ENCODE data around the gene SNRPD3.

Gene SNRPD3

DNA sequence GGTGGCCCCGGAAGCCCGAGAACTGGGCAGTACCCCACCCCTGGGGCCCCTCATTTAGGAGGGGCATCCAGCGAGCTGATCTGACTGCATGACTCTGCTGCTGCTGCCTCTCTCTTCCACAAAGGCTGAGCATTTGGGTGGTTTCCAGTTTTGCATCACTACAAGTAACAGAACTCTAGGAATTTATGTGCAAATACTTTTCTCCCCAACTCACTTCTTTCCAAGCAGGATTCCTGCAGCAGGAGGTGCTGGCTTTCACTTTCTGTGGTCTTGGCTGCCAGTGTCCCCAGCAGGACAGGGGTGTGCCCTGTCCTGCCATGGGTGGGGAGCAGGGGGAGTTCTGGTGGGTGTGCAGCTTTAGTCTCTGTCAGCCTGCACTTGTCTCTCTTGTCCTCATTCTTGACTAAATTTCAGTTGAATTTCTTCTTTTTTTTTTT, 39.5 kb upstream of the SNRPD3 start:
- Histone ChIP-seq H2BK120ac (ENCODE audit: insufficient read depth, low read length, poor library complexity) (no peak overlapping the region), H3K9me3 (ENCODE audit: insufficient read depth, low read depth, low read length) (no peaks in the 10 kb centered on the region), H3K4me3 (ENCODE audit: low read depth, low read length) (no peak overlapping the region), H3K27me3 (ENCODE audit: insufficient read depth, low read length) (no peaks in the 10 kb centered on the region), H3K79me2 (ENCODE audit: control insufficient read depth, insufficient read depth, low read length, poor library complexity) (no peaks in the 10 kb centered on the region), H3K18ac (ENCODE audit: low read length) (no peak overlapping the region), H2AK5ac (ENCODE audit: low read length) (no peak overlapping the region), H3K4me1 (ENCODE audit: control insufficient read depth in 1 of 2, insufficient read depth in 2 of 2, low read length in 2 of 2) (no peaks in the 10 kb centered on the region), H4K12ac (ENCODE audit: low read depth, low read length) (no peak overlapping the region), H4K8ac (ENCODE audit: low read depth, low read length) (no peak overlapping the region), H3K4me2 (ENCODE audit: low read length) (no peak overlapping the region), H3K4ac (ENCODE audit: low read depth, low read length) (no peak overlapping the region), H2AFZ (ENCODE audit: insufficient read depth, low read length, poor library complexity) (no peak overlapping the region), H2BK12ac (ENCODE audit: low read length) (no peak overlapping the region), H4K91ac (ENCODE audit: low read depth, low read length) (no peak overlapping the region), H3K9ac (ENCODE audit: low read length) (no peak overlapping the region), H2BK5ac (ENCODE audit: low read depth, low read length, poor library complexity) (no peak overlapping the region), H3K27ac (ENCODE audit: low read depth, low read length) (no peak overlapping the region), H3K14ac (ENCODE audit: low read length) (no peak overlapping the region), H3K79me1 (ENCODE audit: low read length) (no peaks in the 10 kb centered on the region), H3K23ac (ENCODE audit: low read length) (no peak overlapping the region), H3K36me3 (ENCODE audit: control insufficient read depth in 1 of 2, insufficient read depth in 2 of 2, low read length in 2 of 2) (no peaks in the 10 kb centered on the region)
- DNase-seq = peak; percentile 76 to 93
- WGBS (ENCODE audit: extremely low coverage, insufficient coverage, insufficient read length) = no CpG with 5 or more reads among the region's 3 CpGs

DNA sequence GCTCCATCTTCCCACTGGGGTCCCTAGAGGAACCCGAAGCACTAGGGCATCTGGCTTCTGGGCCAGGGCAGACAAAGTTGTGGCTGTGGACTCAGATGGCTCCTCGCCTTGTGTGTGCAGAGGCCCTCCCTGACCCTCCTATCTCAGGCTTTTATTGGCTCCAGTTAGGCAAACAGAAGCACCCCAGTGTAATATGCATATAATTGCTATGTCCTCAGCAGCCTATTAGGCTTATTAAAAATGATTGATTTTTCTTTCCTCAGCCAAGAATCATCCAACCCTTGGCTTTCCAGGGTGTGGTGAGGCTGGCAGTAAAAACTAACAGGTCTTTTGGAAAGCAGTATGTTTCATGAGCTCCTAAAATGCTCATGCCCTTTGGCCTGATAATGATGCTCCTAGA, 38.4 kb upstream of the SNRPD3 start:
- no peak overlapping the region for H2BK120ac ChIP-seq (ENCODE audit: insufficient read depth, low read length, poor library complexity)
- H3K4me1 ChIP-seq (ENCODE audit: control insufficient read depth in 1 of 2, insufficient read depth in 2 of 2, low read length in 2 of 2) = peaks cover 3 to 5% of the 10 kb centered on the region in 2 experiments
- no peak overlapping the region for H4K91ac ChIP-seq (ENCODE audit: low read depth, low read length)
- no peak overlapping the region for H3K23ac ChIP-seq (ENCODE audit: low read length)
- H2AFZ ChIP-seq (ENCODE audit: insufficient read depth, low read length, poor library complexity) = no peak overlapping the region
- no peak for DNase-seq
- no peaks in the 10 kb centered on the region for H3K27me3 ChIP-seq (ENCODE audit: insufficient read depth, low read length)
- no peak overlapping the region for H3K4me2 ChIP-seq (ENCODE audit: low read length)
- H3K27ac ChIP-seq (ENCODE audit: low read depth, low read length) = no peak overlapping the region
- H3K14ac ChIP-seq (ENCODE audit: low read length) = no peak overlapping the region
- no peaks in the 10 kb centered on the region for H3K9me3 ChIP-seq (ENCODE audit: insufficient read depth, low read depth, low read length)
- no peaks in the 10 kb centered on the region for H3K36me3 ChIP-seq (ENCODE audit: control insufficient read depth in 1 of 2, insufficient read depth in 2 of 2, low read length in 2 of 2)
- WGBS (ENCODE audit: extremely low coverage, insufficient coverage, insufficient read length) = no CpG with 5 or more reads among the region's 2 CpGs
- no peak overlapping the region for H3K4ac ChIP-seq (ENCODE audit: low read depth, low read length)
- no peak overlapping the region for H3K9ac ChIP-seq (ENCODE audit: low read length)
- H2AK5ac ChIP-seq (ENCODE audit: low read length) = no peak overlapping the region
- no peaks in the 10 kb centered on the region for H3K79me1 ChIP-seq (ENCODE audit: low read length)
- no peaks in the 10 kb centered on the region for H3K79me2 ChIP-seq (ENCODE audit: control insufficient read depth, insufficient read depth, low read length, poor library complexity)
- H2BK5ac ChIP-seq (ENCODE audit: low read depth, low read length, poor library complexity) = no peak overlapping the region
- H2BK12ac ChIP-seq (ENCODE audit: low read length) = no peak overlapping the region
- no peak overlapping the region for H4K8ac ChIP-seq (ENCODE audit: low read depth, low read length)
- no peak overlapping the region for H3K4me3 ChIP-seq (ENCODE audit: low read depth, low read length)
- H4K12ac ChIP-seq (ENCODE audit: low read depth, low read length) = no peak overlapping the region
- no peak overlapping the region for H3K18ac ChIP-seq (ENCODE audit: low read length)

DNA sequence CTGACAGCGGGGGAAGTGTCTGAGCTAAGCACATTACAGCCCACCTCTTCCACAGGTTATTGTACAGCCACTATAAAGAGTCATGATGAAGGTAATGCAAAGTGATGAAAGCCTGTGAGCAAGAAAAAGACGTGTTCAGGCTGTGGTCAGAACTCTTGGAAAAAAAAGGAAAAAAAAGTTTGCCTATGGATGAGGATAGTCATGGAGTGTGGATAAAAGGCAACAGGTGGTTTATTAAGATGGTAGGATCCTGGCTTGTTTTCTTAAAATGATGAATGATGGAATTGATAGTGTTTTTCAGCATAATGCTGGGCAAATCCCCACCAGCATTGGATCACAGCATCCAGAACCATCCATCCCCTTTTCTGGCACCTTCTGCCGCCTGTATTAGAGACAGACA, 37.6 kb upstream of the SNRPD3 start:
- no peak overlapping the region for H4K8ac ChIP-seq (ENCODE audit: low read depth, low read length)
- no peak overlapping the region for H4K91ac ChIP-seq (ENCODE audit: low read depth, low read length)
- no peak overlapping the region for H4K12ac ChIP-seq (ENCODE audit: low read depth, low read length)
- H3K14ac ChIP-seq (ENCODE audit: low read length) = no peak overlapping the region
- H2BK120ac ChIP-seq (ENCODE audit: insufficient read depth, low read length, poor library complexity) = no peak overlapping the region
- no peak overlapping the region for H2BK5ac ChIP-seq (ENCODE audit: low read depth, low read length, poor library complexity)
- no peaks in the 10 kb centered on the region for H3K27me3 ChIP-seq (ENCODE audit: insufficient read depth, low read length)
- H2BK12ac ChIP-seq (ENCODE audit: low read length) = no peak overlapping the region
- H2AFZ ChIP-seq (ENCODE audit: insufficient read depth, low read length, poor library complexity) = no peak overlapping the region
- H3K4me2 ChIP-seq (ENCODE audit: low read length) = no peak overlapping the region
- no peaks in the 10 kb centered on the region for H3K79me1 ChIP-seq (ENCODE audit: low read length)
- no peak overlapping the region for H3K4ac ChIP-seq (ENCODE audit: low read depth, low read length)
- H2AK5ac ChIP-seq (ENCODE audit: low read length) = no peak overlapping the region
- H3K4me1 ChIP-seq (ENCODE audit: control insufficient read depth in 1 of 2, insufficient read depth in 2 of 2, low read length in 2 of 2) = peaks cover 3 to 5% of the 10 kb centered on the region in 2 experiments
- no peak for DNase-seq
- no peak overlapping the region for H3K4me3 ChIP-seq (ENCODE audit: low read depth, low read length)
- no peak overlapping the region for H3K27ac ChIP-seq (ENCODE audit: low read depth, low read length)
- no peaks in the 10 kb centered on the region for H3K36me3 ChIP-seq (ENCODE audit: control insufficient read depth in 1 of 2, insufficient read depth in 2 of 2, low read length in 2 of 2)
- WGBS (ENCODE audit: extremely low coverage, insufficient coverage, insufficient read length) = no CpG with 5 or more reads among the region's 3 CpGs
- H3K9me3 ChIP-seq (ENCODE audit: insufficient read depth, low read depth, low read length) = no peaks in the 10 kb centered on the region
- H3K23ac ChIP-seq (ENCODE audit: low read length) = no peak overlapping the region
- H3K18ac ChIP-seq (ENCODE audit: low read length) = no peak overlapping the region
- no peak overlapping the region for H3K9ac ChIP-seq (ENCODE audit: low read length)
- H3K79me2 ChIP-seq (ENCODE audit: control insufficient read depth, insufficient read depth, low read length, poor library complexity) = no peaks in the 10 kb centered on the region

DNA sequence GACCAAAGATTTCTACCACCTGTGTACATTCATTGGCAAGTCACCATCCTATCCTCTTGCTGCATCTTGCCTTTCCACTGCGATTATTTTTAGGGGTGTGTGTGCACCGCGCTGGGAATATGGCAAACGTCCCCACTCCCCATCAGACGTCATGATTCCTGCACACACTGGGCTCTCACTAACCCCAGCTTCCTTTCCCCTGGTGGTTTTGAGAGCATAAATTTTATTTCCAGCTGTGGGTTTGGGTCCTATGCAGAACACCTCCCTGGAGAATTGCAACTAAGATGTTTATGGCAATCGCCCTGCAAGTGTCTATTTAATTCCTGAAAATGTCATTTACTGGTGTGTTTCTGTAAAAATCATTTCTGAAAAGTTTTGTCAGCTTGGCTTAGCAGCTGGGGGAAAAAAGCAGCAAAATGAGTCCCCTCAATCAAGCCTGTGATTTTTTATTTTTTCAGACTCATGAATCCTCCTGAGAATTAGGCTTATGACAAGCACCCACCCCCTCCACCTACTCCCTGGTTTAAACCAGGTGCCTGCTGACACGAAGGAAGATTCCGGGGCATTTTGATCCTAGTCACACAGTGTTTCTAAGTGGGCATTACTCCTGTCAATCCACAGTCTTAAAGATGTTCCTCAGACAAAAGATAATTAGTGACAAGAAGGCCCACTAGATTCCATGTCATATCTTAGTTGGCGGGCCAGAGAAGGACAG, 36.9 kb upstream of the SNRPD3 start:
- Histone ChIP-seq H2AK5ac (ENCODE audit: low read length) (no peak overlapping the region), H4K12ac (ENCODE audit: low read depth, low read length) (no peak overlapping the region), H3K27ac (ENCODE audit: low read depth, low read length) (no peak overlapping the region), H3K79me2 (ENCODE audit: control insufficient read depth, insufficient read depth, low read length, poor library complexity) (no peaks in the 10 kb centered on the region), H3K4me1 (ENCODE audit: control insufficient read depth in 1 of 2, insufficient read depth in 2 of 2, low read length in 2 of 2) (peaks cover 3 to 5% of the 10 kb centered on the region in 2 experiments), H2AFZ (ENCODE audit: insufficient read depth, low read length, poor library complexity) (no peak overlapping the region), H3K4ac (ENCODE audit: low read depth, low read length) (no peak overlapping the region), H2BK12ac (ENCODE audit: low read length) (no peak overlapping the region), H3K79me1 (ENCODE audit: low read length) (peaks cover 2% of the 10 kb centered on the region), H3K18ac (ENCODE audit: low read length) (no peak overlapping the region), H3K4me3 (ENCODE audit: low read depth, low read length) (no peak overlapping the region), H3K9me3 (ENCODE audit: insufficient read depth, low read depth, low read length) (no peaks in the 10 kb centered on the region), H4K8ac (ENCODE audit: low read depth, low read length) (no peak overlapping the region), H2BK120ac (ENCODE audit: insufficient read depth, low read length, poor library complexity) (no peak overlapping the region), H3K4me2 (ENCODE audit: low read length) (no peak overlapping the region), H2BK5ac (ENCODE audit: low read depth, low read length, poor library complexity) (no peak overlapping the region), H4K91ac (ENCODE audit: low read depth, low read length) (no peak overlapping the region), H3K14ac (ENCODE audit: low read length) (no peak overlapping the region), H3K23ac (ENCODE audit: low read length) (no peak overlapping the region), H3K9ac (ENCODE audit: low read length) (peak overlapping the region; percentile 11), H3K36me3 (ENCODE audit: control insufficient read depth in 1 of 2, insufficient read depth in 2 of 2, low read length in 2 of 2) (no peaks in the 10 kb centered on the region), H3K27me3 (ENCODE audit: insufficient read depth, low read length) (no peaks in the 10 kb centered on the region)
- WGBS (ENCODE audit: extremely low coverage, insufficient coverage, insufficient read length) = no CpG with 5 or more reads among the region's 9 CpGs
- DNase-seq = no peak
